Sigmoid colon (tissue), 4 donors: Measurements from ENCODE around the gene PRCD.

ENCODE experiments used
- CTCF ChIP-seq, 4 experiments: fragments of 450-650 bp in 3 of 4; fragments of 200-600 bp in 1 of 4; IDR thresholded peaks; one replicate each; pipeline ENCODE4 v1.5.1; 2016 to 2019; ENCODE audit warnings: antibody characterized with exemption in 4 of 4, mild to moderate bottlenecking in 3 of 4, moderate library complexity in 2 of 4
- EP300 ChIP-seq, 4 donors: sonication (generic); formaldehyde crosslinking; IDR thresholded peaks; one replicate each; pipeline ENCODE4 v1.6.1; 2017; ENCODE audit warnings: antibody characterized with exemption in 4 of 4
- POLR2A ChIP-seq, 2 donors: fragments of 450-650 bp; IDR thresholded peaks; one replicate each; pipeline ENCODE4 v1.6.1; 2016; ENCODE audit warnings: antibody characterized with exemption in 2 of 2, mild to moderate bottlenecking in 2 of 2, moderate library complexity in 2 of 2

GRCh38 chr17:76498876-76499251 lies 41.0 kb upstream of the PRCD start:
- TF ChIP-seq POLR2A (IDR thresholded peaks at IDR 0.05) (no peak), CTCF (IDR thresholded peaks at IDR 0.05) (no peak), EP300 (IDR thresholded peaks at IDR 0.05) (no peak)
